Measurements from ENCODE around the gene CTSZ.

CTSZ gene

DNA sequence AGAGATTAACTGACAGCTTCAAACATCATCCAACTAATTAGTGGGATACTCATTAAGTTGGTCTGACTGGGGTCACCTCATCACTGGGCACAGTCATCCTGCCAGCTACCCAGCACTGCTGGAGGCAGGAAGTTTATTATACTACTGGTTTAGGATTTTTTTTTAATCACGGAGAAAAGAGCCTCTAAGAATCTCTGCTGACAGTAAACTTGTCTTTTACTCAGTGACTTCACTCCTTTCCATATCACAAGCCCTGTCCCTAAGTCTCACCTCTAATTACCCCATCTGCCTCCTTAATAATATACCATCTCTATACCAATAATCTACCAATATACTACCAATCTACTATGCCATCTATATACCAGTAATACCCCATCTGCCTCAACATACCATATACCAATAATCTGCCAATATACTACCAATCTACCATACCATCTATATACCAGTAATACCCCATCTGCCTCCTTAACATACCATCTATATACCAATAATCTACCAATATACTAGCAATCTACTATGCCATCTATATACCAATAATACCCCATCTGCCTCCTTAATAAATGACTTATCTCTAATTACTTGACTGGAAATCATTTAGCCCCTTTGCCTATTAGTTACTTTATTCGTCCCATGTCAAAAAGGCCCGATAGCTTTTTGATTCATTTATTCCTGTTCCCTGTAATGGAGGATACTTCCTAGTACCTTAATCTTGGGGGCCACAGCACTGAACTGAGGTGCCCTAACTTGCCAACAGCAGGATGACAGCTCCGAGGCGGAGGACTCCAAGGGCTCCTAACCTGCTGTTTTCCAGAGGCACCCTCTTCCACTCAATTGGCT lies 20.1 kb upstream of the CTSZ start:
- Histone ChIP-seq H3K9me2 (ENCODE audit: low read depth, low read length) (no peaks in the 10 kb centered on the region), H3K79me2 (ENCODE audit: insufficient read depth, low read length) (peaks cover 48% of the 10 kb centered on the region)

DNA sequence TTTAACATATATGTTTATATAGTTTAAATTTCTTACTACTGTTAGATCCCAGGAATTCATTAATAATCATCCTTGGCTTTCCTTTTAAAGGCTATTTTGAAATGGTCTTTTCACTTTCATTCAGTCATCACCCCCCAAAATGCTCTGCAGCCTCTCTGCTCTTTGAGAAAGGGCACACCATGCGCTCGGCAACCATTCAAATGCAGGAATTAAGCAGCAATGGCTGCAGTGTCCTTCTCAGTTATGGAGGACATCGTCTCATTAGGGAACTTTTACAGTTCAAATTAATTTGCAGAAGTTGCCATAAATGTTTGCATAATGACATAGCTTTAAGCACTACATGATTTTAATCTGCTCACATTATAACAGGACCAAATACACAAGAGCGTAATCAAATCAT lies 18.5 kb upstream of the CTSZ start:
- Histone ChIP-seq H3K4me3 (ENCODE audit: low read depth, low read length, poor library complexity, severe bottlenecking) (no peak overlapping the region), H3K79me2 (ENCODE audit: insufficient read depth, low read length) (peaks cover 33% of the 10 kb centered on the region), H3K4me1 (ENCODE audit: insufficient read depth, low read length, severe bottlenecking) (peaks cover 23% of the 10 kb centered on the region), H3K36me3 (ENCODE audit: insufficient read depth, low read length) (peaks cover 84% of the 10 kb centered on the region), H3K9me2 (ENCODE audit: low read depth, low read length) (no peaks in the 10 kb centered on the region), H3F3A (ENCODE audit: insufficient read depth, low read length) (0 out of 2 replicates have a peak, but pooled peaks cover 4% of the 10 kb centered on the region), H3K9me3 (ENCODE audit: low read length) (no peaks in the 10 kb centered on the region), H3K27ac (ENCODE audit: low read depth, low read length, poor library complexity, severe bottlenecking) (no peak overlapping the region), H3K4me2 (ENCODE audit: low read length) (no peak overlapping the region), H4K20me1 (ENCODE audit: insufficient read depth, low read length) (no peaks in the 10 kb centered on the region), H2AFZ (ENCODE audit: low read length) (no peak overlapping the region), H3K27me3 (ENCODE audit: insufficient read depth, low read length) (no peaks in the 10 kb centered on the region), H3K9ac (ENCODE audit: low read length) (no peak overlapping the region)
- TF ChIP-seq, protein P1, sequence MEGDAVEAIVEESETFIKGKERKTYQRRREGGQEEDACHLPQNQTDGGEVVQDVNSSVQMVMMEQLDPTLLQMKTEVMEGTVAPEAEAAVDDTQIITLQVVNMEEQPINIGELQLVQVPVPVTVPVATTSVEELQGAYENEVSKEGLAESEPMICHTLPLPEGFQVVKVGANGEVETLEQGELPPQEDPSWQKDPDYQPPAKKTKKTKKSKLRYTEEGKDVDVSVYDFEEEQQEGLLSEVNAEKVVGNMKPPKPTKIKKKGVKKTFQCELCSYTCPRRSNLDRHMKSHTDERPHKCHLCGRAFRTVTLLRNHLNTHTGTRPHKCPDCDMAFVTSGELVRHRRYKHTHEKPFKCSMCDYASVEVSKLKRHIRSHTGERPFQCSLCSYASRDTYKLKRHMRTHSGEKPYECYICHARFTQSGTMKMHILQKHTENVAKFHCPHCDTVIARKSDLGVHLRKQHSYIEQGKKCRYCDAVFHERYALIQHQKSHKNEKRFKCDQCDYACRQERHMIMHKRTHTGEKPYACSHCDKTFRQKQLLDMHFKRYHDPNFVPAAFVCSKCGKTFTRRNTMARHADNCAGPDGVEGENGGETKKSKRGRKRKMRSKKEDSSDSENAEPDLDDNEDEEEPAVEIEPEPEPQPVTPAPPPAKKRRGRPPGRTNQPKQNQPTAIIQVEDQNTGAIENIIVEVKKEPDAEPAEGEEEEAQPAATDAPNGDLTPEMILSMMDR (IDR thresholded peaks at IDR 0.05; ENCODE audit: low read length): no peak
- no peak for TF ChIP-seq EZH2 (IDR thresholded peaks at IDR 0.05; ENCODE audit: borderline replicate concordance, low read length)

More for the DNA sequence above, 20.1 kb upstream of the CTSZ start:
- H3K4me1 ChIP-seq (ENCODE audit: insufficient read depth, low read length, severe bottlenecking): peaks cover 33% of the 10 kb centered on the region
- H3K36me3 ChIP-seq (ENCODE audit: insufficient read depth, low read length): peaks cover 98% of the 10 kb centered on the region
- no peak overlapping the region for H3K27ac ChIP-seq (ENCODE audit: low read depth, low read length, poor library complexity, severe bottlenecking)
- H3F3A ChIP-seq (ENCODE audit: insufficient read depth, low read length): 0 out of 2 replicates have a peak, but pooled peaks cover 4% of the 10 kb centered on the region
- H3K27me3 ChIP-seq (ENCODE audit: insufficient read depth, low read length): no peaks in the 10 kb centered on the region
- H3K4me2 ChIP-seq (ENCODE audit: low read length): no peak overlapping the region
- TF ChIP-seq, protein P1 (IDR thresholded peaks at IDR 0.05; ENCODE audit: low read length): no peak
- no peak for TF ChIP-seq EZH2 (IDR thresholded peaks at IDR 0.05; ENCODE audit: borderline replicate concordance, low read length)
- H3K9ac ChIP-seq (ENCODE audit: low read length): no peak overlapping the region
- no peak overlapping the region for H3K4me3 ChIP-seq (ENCODE audit: low read depth, low read length, poor library complexity, severe bottlenecking)
- no peak overlapping the region for H2AFZ ChIP-seq (ENCODE audit: low read length)
- H3K9me3 ChIP-seq (ENCODE audit: low read length): no peaks in the 10 kb centered on the region
- 0 out of 2 replicates have a peak, but pooled peaks cover 3% of the 10 kb centered on the region for H4K20me1 ChIP-seq (ENCODE audit: insufficient read depth, low read length)

- Histone ChIP-seq H3K79me2 (ENCODE audit: insufficient read depth, low read length) (peaks cover 28% of the 10 kb centered on the region), H4K20me1 (ENCODE audit: insufficient read depth, low read length) (no peaks in the 10 kb centered on the region)
- TF ChIP-seq EZH2 (IDR thresholded peaks at IDR 0.05; ENCODE audit: borderline replicate concordance, low read length): no peak
- TF ChIP-seq, protein P1 (IDR thresholded peaks at IDR 0.05; ENCODE audit: low read length): no peak
These were observed 18.0 kb upstream of the CTSZ start for GRCh38 chr20:59025086-59025485.

More at GRCh38 chr20:59025086-59025485, 18.0 kb upstream of the CTSZ start:
- Histone ChIP-seq H3K4me1 (ENCODE audit: insufficient read depth, low read length, severe bottlenecking) (peaks cover 19% of the 10 kb centered on the region), H2AFZ (ENCODE audit: low read length) (no peak overlapping the region), H3F3A (ENCODE audit: insufficient read depth, low read length) (0 out of 2 replicates have a peak, but pooled peaks cover 4% of the 10 kb centered on the region), H3K9me2 (ENCODE audit: low read depth, low read length) (no peaks in the 10 kb centered on the region), H3K4me2 (ENCODE audit: low read length) (no peak overlapping the region), H3K27me3 (ENCODE audit: insufficient read depth, low read length) (no peaks in the 10 kb centered on the region), H3K4me3 (ENCODE audit: low read depth, low read length, poor library complexity, severe bottlenecking) (no peak overlapping the region), H3K36me3 (ENCODE audit: insufficient read depth, low read length) (peaks cover 79% of the 10 kb centered on the region), H3K9me3 (ENCODE audit: low read length) (no peaks in the 10 kb centered on the region), H3K27ac (ENCODE audit: low read depth, low read length, poor library complexity, severe bottlenecking) (no peak overlapping the region), H3K9ac (ENCODE audit: low read length) (no peak overlapping the region)
